Glutamatergic neuron (in vitro differentiated cells): ENCODE measurements around the gene PFKFB1. TPM values are rescaled to one million over a fixed set of nuclear protein-coding genes. Genes with fewer than 3 reads are reported as not detected.

Experiments used
- DNase-seq: peaks from one replicate; pipeline ENCODE4 v3.0.0; 2022
- H3K27ac Mint-ChIP-seq: one replicate; pipeline ENCODE4 v1.8.0; 2020; ENCODE audit warnings: mild to moderate bottlenecking, mixed read lengths, inconsistent platforms; ENCODE audit not compliant: unreplicated experiment
- H3K27me3 Mint-ChIP-seq: one replicate; pipeline ENCODE4 v1.8.0; 2020; ENCODE audit warnings: mild to moderate bottlenecking, moderate library complexity, mixed read lengths, inconsistent platforms; ENCODE audit not compliant: unreplicated experiment
- H3K36me3 Mint-ChIP-seq: one replicate; pipeline ENCODE4 v1.8.0; 2020; ENCODE audit warnings: mild to moderate bottlenecking, mixed read lengths, inconsistent platforms; ENCODE audit not compliant: unreplicated experiment
- H3K4me1 Mint-ChIP-seq: one replicate; pipeline ENCODE4 v1.8.0; 2020; ENCODE audit warnings: mild to moderate bottlenecking, low read depth, mixed read lengths, inconsistent platforms; ENCODE audit not compliant: unreplicated experiment
- H3K4me3 Mint-ChIP-seq: one replicate; pipeline ENCODE4 v1.8.0; 2020; ENCODE audit warnings: mild to moderate bottlenecking, mixed read lengths, inconsistent platforms; ENCODE audit not compliant: unreplicated experiment
- H3K9me3 Mint-ChIP-seq: one replicate; pipeline ENCODE4 v1.8.0; 2020; ENCODE audit warnings: mild to moderate bottlenecking, moderate library complexity, mixed read lengths, inconsistent platforms; ENCODE audit not compliant: unreplicated experiment
- CTCF ChIP-seq: fragments of 200-600 bp; sonication (generic); IDR thresholded peaks from one replicate; pipeline ENCODE4 v1.5.0; 2021; ENCODE audit not compliant: partially characterized antibody, unreplicated experiment
- total RNA-seq: library from RNA; stranded (reverse); fragmentation: NEBNext Ultra II Directional; extraction: Animal tissue kit (Norgen Biotek cat#: 25700); gene quantifications from one replicate; pipeline ENCODE4 v1.2.1, GENCODE V29; 2021; ENCODE audit not compliant: unreplicated experiment

The PFKFB1 gene
- total RNA-seq, 1 donor from 2014 or later = 1.1 TPM

GRCh38 chrX:54934058-54934457 is 59.9 kb downstream of the PFKFB1 start:
- TF ChIP-seq CTCF = no peak
- Mint-ChIP-seq H3K27ac (no peak overlapping the region), H3K36me3 (no peaks in the 10 kb centered on the region), H3K9me3 (no peaks in the 10 kb centered on the region), H3K4me3 (no peak overlapping the region), H3K4me1 (no peaks in the 10 kb centered on the region), H3K27me3 (no peaks in the 10 kb centered on the region)
- no peak for DNase-seq

GRCh38 chrX:54933150-54933826 is 60.7 kb downstream of the PFKFB1 start:
- H3K9me3 Mint-ChIP-seq = peaks cover 2% of the 10 kb centered on the region
- H3K4me3 Mint-ChIP-seq = no peak overlapping the region
- no peak for TF ChIP-seq CTCF
- no peaks in the 10 kb centered on the region for H3K27me3 Mint-ChIP-seq
- no peaks in the 10 kb centered on the region for H3K36me3 Mint-ChIP-seq
- no peaks in the 10 kb centered on the region for H3K4me1 Mint-ChIP-seq
- no peak overlapping the region for H3K27ac Mint-ChIP-seq
- DNase-seq = no peak

DNA sequence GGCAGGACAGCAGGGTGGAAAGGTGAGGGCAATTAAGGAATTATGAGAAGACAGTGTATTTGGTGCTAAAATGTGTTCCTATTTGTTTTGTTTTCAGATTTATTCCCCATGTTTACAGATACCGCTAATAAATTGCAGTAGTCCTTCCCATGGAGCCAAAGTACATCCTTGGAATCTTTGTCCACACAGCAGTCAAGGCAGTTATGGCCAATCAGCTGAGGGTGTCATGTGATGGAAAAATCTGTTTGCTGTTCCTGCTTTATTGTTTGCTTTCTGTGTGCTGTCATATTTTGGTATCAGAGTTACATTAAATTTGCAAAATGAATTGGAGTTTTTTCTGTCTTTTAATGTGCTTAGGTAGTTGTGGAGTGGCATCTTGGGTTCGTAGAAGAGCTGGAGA is 62.9 kb downstream of the PFKFB1 start:
- no peaks in the 10 kb centered on the region for H3K36me3 Mint-ChIP-seq
- H3K4me1 Mint-ChIP-seq = no peaks in the 10 kb centered on the region
- no peaks in the 10 kb centered on the region for H3K27me3 Mint-ChIP-seq
- H3K4me3 Mint-ChIP-seq = no peak overlapping the region
- H3K27ac Mint-ChIP-seq = no peak overlapping the region
- TF ChIP-seq CTCF = no peak
- peaks cover 2% of the 10 kb centered on the region for H3K9me3 Mint-ChIP-seq
- DNase-seq = no peak

DNA sequence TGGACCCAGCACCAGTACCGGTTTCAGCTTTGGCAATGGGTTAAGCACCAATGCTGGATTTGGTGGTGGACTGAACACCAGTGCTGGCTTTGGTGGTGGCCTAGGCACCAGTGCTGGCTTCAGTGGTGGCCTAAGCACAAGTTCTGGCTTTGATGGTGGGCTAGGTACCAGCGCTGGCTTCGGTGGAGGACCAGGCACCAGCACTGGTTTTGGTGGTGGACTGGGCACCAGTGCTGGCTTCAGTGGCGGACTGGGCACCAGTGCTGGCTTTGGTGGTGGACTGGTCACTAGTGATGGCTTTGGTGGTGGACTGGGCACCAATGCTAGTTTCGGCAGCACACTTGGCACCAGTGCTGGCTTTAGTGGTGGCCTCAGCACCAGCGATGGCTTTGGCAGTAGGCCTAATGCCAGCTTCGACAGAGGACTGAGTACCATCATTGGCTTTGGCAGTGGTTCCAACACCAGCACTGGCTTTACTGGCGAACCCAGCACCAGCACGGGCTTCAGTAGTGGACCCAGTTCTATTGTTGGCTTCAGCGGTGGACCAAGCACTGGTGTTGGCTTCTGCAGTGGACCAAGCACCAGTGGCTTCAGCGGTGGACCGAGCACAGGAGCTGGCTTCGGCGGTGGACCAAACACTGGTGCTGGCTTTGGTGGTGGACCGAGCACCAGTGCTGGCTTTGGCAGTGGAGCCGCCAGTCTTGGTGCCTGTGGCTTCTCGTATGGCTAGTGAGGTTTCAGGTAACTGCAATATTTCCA is 63.5 kb downstream of the PFKFB1 start:
- Mint-ChIP-seq H3K9me3 (peaks cover 2% of the 10 kb centered on the region), H3K4me1 (no peaks in the 10 kb centered on the region), H3K27me3 (no peaks in the 10 kb centered on the region), H3K36me3 (no peaks in the 10 kb centered on the region), H3K27ac (no peak overlapping the region), H3K4me3 (no peak overlapping the region)
- DNase-seq = no peak
- TF ChIP-seq CTCF = no peak

- TF ChIP-seq CTCF = no peak
- H3K4me1 Mint-ChIP-seq = peaks cover 2% of the 10 kb centered on the region
- no peaks in the 10 kb centered on the region for H3K36me3 Mint-ChIP-seq
- no peaks in the 10 kb centered on the region for H3K27me3 Mint-ChIP-seq
- DNase-seq = no peak
- H3K4me3 Mint-ChIP-seq = no peak overlapping the region
- H3K27ac Mint-ChIP-seq = no peak overlapping the region
- H3K9me3 Mint-ChIP-seq = peaks cover 2% of the 10 kb centered on the region
Observed at GRCh38 chrX:54928876-54929275, 65.1 kb downstream of the PFKFB1 start.
